AG04449 (cell line): ENCODE results near the gene ALG8.

Experiments used
- CTCF ChIA-PET: fragments of 350-600 bp; formaldehyde crosslinking; extraction: SDS; loops from one replicate; lab custom pipeline; 2021; ENCODE audit warnings: antibody characterized with exemption; lab: Yijun Ruan, JAX
- POLR2A ChIA-PET: fragments of 400-600, 350-600 bp; formaldehyde crosslinking; extraction: SDS; loops from one replicate; lab custom pipeline; 2020; ENCODE audit warnings: antibody characterized with exemption, inconsistent platforms; lab: Yijun Ruan, JAX
- DNase-seq: peaks from one replicate; pipeline ENCODE4 v3.0.0-alpha.2; 2010; ENCODE audit warnings: low read depth, low spot score
- H3K4me3 ChIP-seq: 2 replicates; pipeline ENCODE4 v1.5.1; 2011; ENCODE audit warnings: low read depth, mild to moderate bottlenecking, control low read depth, low read length
- TF ChIP-seq, protein P1 (sequence below): IDR thresholded peaks from one replicate; pipeline ENCODE4 v1.5.1; 2011; ENCODE audit warnings: mild to moderate bottlenecking, moderate library complexity, low read length, control low read depth, inconsistent platforms; ENCODE audit not compliant: insufficient read depth; ENCODE audit errors: missing control alignments

ALG8 gene

GRCh38 chr11:78066471-78066870 is 73.0 kb downstream of the ALG8 start:
- POLR2A ChIA-PET: no interaction called here
- DNase-seq: no peak
- TF ChIP-seq, protein P1, sequence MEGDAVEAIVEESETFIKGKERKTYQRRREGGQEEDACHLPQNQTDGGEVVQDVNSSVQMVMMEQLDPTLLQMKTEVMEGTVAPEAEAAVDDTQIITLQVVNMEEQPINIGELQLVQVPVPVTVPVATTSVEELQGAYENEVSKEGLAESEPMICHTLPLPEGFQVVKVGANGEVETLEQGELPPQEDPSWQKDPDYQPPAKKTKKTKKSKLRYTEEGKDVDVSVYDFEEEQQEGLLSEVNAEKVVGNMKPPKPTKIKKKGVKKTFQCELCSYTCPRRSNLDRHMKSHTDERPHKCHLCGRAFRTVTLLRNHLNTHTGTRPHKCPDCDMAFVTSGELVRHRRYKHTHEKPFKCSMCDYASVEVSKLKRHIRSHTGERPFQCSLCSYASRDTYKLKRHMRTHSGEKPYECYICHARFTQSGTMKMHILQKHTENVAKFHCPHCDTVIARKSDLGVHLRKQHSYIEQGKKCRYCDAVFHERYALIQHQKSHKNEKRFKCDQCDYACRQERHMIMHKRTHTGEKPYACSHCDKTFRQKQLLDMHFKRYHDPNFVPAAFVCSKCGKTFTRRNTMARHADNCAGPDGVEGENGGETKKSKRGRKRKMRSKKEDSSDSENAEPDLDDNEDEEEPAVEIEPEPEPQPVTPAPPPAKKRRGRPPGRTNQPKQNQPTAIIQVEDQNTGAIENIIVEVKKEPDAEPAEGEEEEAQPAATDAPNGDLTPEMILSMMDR: no peak
- CTCF ChIA-PET: interaction anchor here (0.8 to 1.6 kb wide), 2 partner anchors 10 to 20 kb away, joined by 4 to 8 read pairs; no protein-coding TSS in a partner anchor
- H3K4me3 ChIP-seq: no peak overlapping the region

DNA sequence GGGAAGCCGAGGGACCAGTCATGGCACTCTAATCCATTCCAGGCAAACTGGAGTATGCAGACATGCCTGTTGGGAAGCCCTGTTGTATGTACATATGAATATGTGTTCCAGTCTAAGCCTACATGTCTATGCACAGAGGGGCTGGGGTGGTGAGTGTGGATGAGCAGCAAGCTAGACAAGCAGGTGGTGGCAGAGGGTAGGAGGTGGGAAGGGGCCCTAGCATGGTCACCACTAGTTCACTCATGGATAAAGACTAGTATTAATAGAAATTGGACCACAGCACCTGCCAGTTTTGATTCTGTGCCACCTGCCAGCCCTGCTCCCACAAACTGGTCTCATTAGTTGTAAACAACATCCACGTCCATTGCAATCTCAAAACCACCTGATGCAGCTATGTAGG is 74.2 kb downstream of the ALG8 start:
- TF ChIP-seq, protein P1: no peak
- DNase-seq: no peak
- no peak overlapping the region for H3K4me3 ChIP-seq
- CTCF ChIA-PET: interaction anchor here (1.6 kb wide), 1 partner anchor 19 kb away, joined by 8 read pairs; no protein-coding TSS in a partner anchor
- POLR2A ChIA-PET: no interaction called here

DNA sequence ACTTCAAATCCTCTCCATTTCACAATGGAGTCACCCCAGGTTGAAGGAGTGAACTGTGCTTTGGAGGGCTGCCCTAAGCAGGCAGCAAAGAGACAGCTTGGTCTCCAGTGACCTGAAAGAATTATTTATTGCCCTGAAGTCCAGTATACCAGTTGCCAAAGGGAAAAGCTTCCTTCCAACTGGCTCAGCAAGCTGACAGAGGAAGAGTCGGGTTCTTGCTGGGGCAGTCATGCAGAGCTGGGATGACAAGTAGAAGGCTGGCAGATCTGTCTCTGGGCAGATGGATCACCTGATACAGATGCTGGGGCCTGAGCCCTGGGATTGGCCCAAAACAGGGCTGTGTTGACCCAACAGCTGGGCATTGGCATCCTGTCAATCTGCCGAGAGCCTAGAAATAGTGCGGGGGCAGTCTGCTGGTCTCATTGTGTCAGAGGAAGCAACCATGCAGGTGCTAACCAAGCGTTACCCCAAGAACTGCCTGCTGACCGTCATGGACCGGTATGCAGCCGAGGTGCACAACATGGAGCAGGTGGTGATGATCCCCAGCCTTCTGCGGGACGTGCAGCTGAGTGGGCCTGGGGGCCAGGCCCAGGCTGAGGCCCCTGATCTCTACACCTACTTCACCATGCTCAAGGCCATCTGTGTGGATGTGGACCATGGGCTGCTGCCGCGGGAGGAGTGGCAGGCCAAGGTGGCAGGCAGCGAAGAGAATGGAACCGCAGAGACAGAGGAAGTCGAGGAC is 75.8 kb downstream of the ALG8 start, which contains the start of gene THRSP:
TSS of gene THRSP (plus strand) at position 422 of the 742 bp plus-strand sequence. CDS start at position 443, 21 bp downstream.
- CTCF ChIA-PET: interaction anchor here (0.7 to 1.4 kb wide), 3 partner anchors 10 to 18 kb away, joined by 3 to 8 read pairs (median 3); no protein-coding TSS in a partner anchor

DNA sequence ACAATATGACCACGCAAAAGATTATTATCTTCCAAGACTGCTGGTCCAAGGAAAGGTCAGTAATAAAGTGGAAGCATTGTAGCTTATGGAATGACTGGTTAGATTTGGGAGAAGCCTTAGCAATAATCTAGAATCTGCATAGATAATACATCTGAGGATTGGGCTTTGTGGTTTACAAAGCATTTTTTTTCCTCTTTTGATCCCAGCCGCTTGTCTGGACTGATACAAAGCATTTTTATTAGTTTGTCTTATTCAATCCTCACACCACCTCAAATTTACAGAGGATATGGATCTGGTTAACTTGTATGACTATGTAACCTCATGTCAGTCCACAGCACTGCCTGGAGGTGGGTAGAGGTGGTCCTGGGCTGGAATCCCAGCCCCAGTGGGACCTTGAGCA is 76.8 kb downstream of the ALG8 start:
- TF ChIP-seq, protein P1: no peak
- ChIA-PET CTCF (interaction anchor here (0.7 kb wide), 1 partner anchor 9 kb away, joined by 3 read pairs; no protein-coding TSS in a partner anchor), POLR2A (no interaction called here)
- DNase-seq: no peak
- no peak overlapping the region for H3K4me3 ChIP-seq

More for the DNA sequence above, 75.8 kb downstream of the ALG8 start, which contains the start of gene THRSP:
- no peak for DNase-seq
- H3K4me3 ChIP-seq: no peak within 1 kb of the TSS
- TF ChIP-seq, protein P1: no peak
- POLR2A ChIA-PET: no interaction called here

- no peak overlapping the region for H3K4me3 ChIP-seq
- POLR2A ChIA-PET: no interaction called here
- TF ChIP-seq, protein P1: no peak
- no peak for DNase-seq
- CTCF ChIA-PET: interaction anchor here (1.0 to 1.7 kb wide), 2 partner anchors 14 to 16 kb away, joined by 4 to 9 read pairs; no protein-coding TSS in a partner anchor
These were observed 77.5 kb downstream of the ALG8 start for GRCh38 chr11:78061921-78062311.
